ENCODE measurements around the gene P2RY2.

GRCh38 chr11:73218830-73219215 lies 742 bp downstream of the P2RY2 start:
- TF ChIP-seq CTCF (IDR thresholded peaks at IDR 0.05; ENCODE audit: poor library complexity, severe bottlenecking) (no peak), REST (IDR thresholded peaks at IDR 0.05; ENCODE audit: borderline replicate concordance) (no peak), POLR2AphosphoS5 (IDR thresholded peaks at IDR 0.05) (no peak), TAF1 (IDR thresholded peaks at IDR 0.05; ENCODE audit: low read depth) (no peak), EZH2 (IDR thresholded peaks at IDR 0.05; ENCODE audit: borderline replicate concordance, insufficient read depth, low read length, poor library complexity, severe bottlenecking) (no peak), EP300 (conservative IDR thresholded peaks at IDR 0.05; ENCODE audit: poor library complexity, severe bottlenecking) (no peak), MXI1 (conservative IDR thresholded peaks at IDR 0.05; ENCODE audit: poor library complexity, severe bottlenecking) (no peak), SMC3 (conservative IDR thresholded peaks at IDR 0.05; ENCODE audit: poor library complexity) (no peak), RAD21 (conservative IDR thresholded peaks at IDR 0.05) (no peak)
